ENCODE results near the gene SQOR.

Gene SQOR

DNA sequence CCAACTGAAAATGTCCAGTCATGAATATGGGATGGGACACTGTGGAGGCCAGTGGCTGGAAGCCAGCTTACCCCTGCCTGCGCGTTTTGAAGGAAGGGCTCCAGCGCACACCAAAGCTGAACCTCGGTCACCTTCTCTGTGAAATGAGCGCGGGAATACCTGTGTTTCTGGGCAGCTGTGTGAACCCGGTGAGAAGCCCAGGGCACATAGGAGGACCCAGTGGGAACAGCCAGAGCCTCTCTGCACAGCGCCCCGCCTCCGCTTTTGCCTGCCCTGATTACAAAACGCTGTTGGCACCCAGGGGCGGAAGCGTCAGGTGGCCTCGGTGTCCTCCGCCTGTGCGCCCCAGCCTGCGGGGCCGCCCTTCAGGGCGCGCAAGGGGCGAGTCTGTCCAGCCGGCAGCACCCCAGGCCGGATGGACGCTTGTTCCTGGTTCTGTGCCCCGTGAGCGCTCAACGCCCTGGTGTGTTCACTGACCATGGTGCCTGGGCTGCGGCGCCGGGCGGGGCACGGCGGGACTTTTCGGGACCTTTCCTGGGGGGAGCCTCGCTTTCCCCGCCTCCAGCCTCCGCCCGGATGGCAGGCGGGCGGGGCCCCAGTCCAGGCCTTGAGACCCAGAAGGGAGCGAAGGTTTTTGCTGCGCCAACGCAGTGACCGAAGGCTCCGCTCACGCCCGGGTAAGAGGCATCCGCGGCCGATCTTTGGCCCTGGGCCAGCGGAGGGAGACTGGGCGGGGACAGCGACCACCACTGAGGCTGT lies at the start of gene SQOR:
TSS of gene SQOR (plus strand) at position 598 of the 759 bp plus-strand sequence. CDS start 23,895 bp downstream, outside the sequence.
- peak; percentile 47 for DNase-seq (ENCODE audit: low read depth)

DNA sequence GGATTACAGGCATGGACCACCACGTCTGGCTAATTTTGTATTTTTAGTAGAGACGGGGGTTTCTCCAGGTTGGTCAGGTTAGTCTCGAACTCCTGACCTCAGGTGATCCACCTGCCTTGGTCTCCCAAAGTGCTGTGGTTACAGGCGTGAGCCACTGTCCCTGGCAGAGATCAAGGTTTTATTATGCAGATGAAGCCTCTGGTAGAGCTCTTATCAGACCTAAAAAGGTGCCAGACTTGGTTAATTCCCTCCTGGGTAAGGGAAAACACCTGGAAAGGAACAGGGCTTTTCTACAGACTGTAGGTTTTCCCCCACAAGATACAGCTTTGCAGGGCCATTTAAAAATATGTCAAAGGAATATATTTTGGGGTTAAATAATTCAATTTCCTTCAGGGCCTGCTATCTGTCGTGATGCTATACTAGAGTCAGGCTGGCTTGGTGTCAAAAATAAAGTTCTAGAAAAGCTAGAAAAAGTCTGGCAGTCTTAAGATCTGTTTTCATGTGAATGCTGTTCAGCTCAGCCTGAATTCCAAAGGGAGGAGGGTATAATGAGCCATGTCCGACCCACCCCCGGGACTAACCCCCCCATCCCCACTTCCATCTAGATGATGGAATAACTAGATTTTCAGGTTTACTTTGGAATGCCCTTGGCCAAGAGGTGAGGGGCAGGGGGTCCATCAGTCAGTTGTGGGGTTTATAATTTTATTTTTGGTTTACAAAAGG lies 49.6 kb upstream of the SQOR start:
- no peak for DNase-seq (ENCODE audit: low read depth)

DNA sequence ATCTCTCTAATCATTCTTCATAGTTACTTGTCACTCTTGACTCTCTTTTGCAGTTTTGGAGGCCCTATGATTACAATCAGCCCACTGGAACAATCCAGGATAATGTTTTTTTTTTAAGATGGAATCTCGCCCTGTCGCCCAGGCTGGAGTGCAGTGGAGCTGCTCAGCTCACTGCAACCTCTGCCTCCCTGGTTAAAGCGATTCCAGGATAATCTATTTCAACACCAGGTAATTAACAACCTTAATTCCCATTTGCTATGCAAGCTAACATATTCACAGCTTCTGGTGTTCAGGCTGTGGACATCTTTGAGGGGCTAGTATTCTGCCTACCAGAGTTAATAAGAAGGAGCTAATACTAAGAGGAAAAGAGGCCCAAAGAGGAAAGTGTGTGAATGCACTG lies 48.7 kb upstream of the SQOR start:
- DNase-seq (ENCODE audit: low read depth) = no peak

DNA sequence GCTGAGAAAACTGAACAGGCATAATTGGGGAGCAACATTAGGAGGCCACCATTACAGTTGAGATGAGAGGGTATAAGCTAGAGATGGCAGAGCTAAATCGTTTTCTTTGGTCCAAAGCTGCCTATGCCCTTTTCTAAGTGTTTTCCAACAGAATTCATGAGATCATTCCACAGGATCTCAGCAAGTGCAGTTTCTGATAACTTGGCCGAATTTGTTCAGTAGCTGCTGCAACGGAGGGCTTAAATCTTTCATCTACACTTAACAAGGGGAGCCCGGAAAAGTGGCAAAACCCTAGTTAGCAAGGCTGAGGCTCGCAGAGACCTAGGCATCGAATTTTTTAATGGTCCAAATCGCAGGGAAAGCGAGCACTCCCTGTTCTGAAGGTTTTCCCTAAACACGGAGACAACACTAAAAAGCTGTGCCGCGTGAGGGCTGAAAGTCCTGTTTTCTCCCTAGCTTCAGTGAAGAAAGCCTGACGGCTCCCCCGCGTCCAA lies 48.2 kb upstream of the SQOR start:
- no peak for DNase-seq (ENCODE audit: low read depth)

DNA sequence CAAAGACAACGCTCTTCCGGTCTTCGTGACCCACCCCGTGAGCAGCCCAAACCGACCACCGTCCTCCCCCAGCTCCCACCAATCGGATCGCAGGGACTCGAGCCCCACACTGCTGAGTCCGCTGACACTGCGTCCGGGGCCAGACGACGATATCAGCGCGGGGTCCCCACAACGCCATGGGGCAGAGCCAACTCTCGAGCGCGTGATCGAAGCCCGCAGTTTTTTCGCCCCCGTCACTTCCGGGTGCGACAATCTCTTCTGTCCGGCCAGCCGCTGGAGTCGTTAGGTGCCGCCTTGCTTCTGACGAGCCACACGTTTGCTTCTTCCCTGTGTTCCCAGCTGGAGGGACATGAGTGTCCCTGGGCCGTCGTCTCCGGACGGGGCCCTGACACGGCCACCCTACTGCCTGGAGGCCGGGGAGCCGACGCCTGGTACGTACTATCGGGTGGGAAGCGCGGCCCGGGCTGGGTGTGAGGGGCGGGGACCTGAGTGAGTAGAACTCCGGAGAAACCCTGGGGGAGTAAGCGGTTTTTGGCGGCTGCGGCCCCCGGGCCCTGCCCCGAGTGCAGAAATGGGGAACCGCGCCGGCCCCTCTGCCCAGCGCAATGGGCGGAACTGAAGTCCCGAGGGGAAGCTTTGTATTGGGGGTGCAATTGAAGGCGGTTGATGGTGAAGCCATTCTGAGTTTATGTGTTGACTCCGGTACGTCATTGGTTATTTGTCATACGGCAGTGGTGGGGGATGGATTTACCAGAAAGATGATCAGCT lies 47.5 kb upstream of the SQOR start, which contains the start of gene BLOC1S6:
TSS of gene BLOC1S6 (plus strand) at position 285 of the 768 bp plus-strand sequence. CDS start at position 350, 65 bp downstream.
- DNase-seq (ENCODE audit: low read depth) = peak; percentile 80

DNA sequence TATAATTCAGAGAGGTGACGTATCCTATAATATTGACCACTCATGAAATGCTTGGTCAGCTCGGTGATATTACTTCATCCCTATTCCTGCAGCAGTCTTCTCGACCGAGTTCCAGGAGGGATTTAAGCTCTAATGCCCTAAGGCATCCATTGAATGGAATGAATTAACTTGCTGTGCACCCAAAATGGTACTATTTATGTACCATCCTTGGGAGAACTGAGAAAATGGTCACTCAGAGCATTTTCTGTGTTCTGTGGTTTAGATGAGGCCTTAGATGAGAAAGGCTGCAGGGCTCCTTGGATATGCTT lies 47.0 kb upstream of the SQOR start:
- DNase-seq (ENCODE audit: low read depth) = no peak

DNA sequence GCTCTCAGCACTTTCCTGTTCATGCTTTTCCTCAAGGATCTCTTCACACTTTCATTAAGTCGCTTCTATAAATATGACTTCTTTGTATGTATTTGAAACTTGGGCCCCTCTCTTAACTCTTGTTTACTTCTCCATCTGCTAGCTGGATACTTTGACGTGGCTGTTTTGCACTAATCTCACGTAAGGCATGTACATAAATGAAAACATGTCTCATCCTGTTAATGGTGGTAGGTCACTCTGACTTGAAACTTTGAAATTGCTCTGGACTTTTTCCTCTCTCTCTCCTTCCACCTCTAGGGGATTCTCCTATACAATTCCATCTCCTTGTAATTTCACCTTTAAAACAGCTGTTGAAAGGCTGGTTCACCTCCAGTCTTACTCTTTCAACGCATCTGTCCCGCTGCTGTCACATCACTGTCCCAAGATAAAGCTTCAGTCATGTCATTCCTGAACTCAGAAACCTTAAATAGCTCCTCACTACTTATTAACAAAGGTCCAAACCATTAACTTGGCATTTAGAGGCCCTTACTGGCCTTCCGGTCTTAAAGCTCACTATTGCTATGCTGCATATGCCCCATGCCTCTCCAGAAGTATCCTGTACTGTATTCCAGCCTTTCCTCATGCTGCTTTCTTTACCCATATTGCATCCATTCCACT lies 46.5 kb upstream of the SQOR start:
- no peak for DNase-seq (ENCODE audit: low read depth)

DNA sequence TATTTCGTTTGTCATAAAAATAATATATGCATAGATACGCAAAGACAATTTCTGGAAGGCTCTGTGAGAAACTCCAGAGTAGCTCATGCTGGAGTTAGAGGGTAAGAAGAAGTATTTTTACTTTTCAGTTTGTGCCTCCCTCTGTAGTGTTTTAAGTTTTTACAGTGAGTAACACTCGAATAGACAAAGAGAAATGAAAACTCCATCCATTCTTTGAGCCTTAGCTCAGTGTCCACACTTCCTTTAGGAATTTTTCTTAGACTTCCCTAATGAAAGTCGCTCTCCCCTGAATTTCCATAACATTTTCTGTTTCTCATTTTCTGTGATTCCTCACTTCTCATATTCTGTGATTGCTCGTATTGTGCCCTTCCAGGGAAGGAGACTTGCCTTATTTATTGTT lies 45.6 kb upstream of the SQOR start:
- DNase-seq (ENCODE audit: low read depth) = no peak

DNA sequence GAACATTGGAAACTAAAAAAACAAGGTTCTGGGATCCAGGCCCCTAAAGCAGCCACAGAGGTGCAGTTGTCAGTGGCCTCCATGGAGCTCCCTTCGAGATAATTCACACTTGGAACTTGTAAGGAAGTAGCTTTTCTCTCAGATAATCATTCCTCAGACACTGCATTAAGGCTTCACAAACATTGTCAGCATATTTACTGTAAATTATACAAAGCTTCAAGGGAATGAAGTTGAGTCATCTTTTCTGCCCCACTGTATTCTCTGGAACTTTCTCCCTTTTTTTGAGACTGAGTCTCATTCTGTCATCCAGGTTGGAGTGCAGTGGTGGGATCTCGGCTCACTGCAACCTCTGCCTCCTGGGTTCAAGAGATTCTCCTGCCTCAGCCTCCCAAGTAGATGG lies 40.5 kb upstream of the SQOR start:
- no peak for DNase-seq (ENCODE audit: low read depth)

DNA sequence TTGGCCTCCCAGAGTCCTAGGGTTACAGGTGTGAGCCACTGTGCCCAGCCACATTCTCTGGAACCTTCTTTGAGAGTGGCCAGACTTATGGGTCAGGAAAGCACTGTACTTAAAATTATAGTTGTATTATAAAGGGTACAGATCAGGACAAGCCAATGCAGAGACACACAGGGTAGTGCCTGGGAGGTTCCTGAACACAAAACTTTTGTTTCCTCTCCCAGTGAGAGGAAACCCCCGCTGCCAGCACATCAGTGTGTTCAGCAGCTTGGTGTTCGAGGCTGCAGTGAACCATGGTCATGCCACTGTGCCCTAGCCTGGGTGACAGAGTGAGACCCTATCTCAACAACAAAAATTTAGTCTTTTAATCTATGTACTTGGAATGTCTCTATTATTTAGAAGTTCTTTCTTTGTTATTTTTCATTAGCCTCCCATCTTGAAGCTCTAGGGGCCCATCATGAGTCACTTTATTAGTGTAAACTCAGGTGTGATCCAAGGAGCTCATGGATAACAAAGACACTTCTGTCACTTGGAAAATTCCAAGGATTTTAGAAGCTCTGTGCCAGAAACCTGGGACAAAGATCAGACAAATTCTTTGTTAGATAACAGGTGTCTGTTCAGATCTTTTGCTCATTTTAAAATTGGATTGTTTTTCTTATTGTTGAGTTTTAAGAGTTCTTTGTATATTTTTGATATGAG lies 39.8 kb upstream of the SQOR start:
- DNase-seq (ENCODE audit: low read depth) = no peak

DNA sequence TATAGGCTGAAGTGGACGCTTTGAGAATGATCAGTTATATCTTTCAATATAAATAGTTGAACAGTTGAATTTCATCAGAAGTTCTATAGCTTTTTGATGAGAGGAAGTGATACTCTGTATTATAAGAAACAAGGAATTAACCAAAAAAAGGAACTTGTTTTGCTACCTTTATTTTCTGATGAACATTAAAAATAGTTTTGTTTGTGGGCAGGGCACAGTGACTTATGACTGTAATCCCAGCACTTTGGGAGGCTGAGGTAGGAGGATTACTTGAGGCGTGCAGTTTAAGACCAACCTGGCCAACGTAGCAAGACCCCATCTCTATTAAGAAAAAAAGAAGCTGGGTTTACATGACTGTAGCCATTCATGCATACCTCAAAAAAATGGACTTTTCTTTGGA lies 30.9 kb upstream of the SQOR start:
- DNase-seq (ENCODE audit: low read depth) = no peak

DNA sequence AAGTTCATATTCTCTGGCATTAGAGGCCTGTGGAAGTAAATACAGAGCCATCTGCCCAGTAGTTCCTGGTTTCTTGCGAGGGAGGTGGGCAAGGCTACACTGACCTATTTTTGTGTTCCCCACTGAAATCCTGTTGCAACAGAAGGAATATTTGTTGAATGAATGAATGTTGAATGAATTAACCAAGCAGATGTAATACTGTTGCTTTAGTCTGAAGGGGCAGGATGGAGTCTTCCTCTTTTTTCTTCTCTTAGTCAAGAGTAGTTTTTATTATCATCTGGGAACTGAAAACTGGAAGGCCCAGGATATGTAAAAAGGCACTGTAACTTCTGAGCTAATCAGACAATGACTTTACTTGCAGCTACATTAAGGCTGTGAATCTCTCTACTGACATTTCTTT lies 30.5 kb upstream of the SQOR start:
- DNase-seq (ENCODE audit: low read depth) = no peak

DNA sequence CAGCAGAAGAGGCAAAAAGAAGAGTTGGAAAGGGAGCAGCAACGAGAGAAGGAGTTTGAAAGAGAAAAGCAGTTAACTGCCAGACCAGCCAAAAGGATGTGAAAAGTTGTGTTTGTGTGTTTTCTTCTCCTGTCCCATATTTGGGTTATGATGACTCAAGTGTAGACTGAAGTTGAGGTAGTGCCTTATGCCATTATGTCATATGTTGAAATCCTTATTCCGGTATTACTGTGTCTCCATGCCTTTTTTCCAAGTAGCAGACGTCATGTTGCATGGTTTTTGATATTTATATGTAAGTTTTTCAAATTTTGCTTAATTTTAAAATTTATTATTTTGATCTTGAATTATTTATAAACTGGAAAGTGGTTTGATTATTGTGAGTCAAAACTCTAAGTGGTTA lies 28.4 kb upstream of the SQOR start:
- DNase-seq (ENCODE audit: low read depth) = no peak

DNA sequence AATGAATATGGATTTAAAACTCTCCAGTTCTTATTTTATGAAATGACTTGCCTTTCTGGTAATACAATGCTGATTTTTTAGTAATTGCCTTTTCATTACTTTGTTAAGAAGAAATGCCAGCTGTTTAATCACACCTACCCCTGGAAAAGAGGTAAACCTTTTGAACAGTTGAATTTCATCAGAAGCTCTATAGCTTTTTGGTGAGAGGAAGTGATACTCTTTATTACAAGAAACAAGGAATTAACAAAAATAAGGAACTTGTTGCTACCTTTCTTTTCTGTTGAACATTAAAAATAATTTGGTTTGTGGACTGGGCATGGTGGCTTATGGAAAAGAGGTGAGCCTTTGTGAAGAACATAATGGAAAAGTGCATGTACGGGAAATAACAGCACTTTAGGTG lies 28.0 kb upstream of the SQOR start:
- no peak for DNase-seq (ENCODE audit: low read depth)

DNA sequence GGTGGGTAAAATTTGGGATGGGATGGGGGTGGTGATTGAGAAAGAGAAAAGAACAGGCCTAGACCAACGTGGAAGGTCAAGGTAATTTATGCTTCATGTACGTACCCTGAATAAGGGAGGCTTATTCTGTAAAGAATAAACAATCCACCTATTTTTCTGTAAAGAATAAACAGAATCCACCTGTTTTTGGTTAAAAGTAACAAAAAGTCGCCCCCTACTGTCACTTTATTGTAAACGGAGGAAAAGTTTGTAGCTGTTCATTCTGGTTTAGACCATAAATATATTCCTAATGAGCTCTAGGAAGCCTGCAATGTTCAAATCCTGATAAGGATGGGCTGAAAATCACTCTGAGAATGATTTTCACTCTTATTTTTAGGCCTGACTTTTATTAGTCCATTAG lies 23.5 kb upstream of the SQOR start:
- DNase-seq (ENCODE audit: low read depth) = no peak

DNA sequence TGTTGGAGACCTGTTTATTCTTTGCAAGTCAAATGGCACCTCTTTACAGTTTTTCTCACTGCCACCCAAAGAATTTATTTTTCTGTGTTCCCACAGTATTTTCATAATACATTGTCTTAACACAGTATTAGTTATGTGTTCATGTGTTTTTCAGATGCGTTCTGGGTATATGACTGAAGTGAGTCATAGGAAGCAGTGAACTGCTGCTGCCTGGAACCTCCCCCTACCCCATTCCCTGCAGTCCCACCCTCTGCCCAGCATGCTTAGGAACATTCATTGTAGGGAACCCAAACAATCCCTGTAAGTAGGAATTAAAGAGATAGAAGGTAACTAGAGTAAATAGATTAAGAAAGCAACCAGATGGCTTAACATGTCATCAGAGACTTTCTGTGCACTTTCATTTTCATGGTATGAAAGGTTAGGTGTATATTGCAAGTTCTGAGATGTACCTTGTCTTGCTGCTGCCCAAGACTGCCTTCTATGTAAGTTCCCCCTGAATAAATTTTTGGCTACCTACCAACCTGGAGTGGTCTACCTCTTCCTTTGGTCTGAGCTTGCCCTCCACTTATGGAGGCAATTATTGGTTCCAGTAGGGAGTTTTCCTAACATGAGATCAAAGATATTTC lies 21.9 kb upstream of the SQOR start:
- no peak for DNase-seq (ENCODE audit: low read depth)

DNA sequence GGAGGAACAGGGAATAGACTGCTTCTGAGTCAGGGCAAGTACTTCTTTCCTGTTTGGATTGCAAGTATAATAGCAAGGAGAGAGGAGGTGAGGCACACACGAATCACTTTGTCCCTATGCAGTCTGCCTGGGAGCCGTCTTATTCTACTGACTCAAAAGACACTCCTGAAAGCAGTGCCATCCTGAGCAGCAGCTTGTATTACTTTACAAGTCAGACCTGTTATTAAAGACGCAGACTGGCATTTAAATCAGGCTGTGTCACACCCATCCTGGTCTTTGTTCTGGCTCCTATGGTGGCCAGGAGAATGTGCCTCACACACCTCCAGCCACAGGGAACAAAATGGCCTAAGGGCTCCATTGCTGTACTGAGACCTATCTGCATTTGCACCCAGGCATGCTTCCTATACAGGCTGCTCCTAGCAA lies 17.9 kb upstream of the SQOR start:
- no peak for DNase-seq (ENCODE audit: low read depth)

DNA sequence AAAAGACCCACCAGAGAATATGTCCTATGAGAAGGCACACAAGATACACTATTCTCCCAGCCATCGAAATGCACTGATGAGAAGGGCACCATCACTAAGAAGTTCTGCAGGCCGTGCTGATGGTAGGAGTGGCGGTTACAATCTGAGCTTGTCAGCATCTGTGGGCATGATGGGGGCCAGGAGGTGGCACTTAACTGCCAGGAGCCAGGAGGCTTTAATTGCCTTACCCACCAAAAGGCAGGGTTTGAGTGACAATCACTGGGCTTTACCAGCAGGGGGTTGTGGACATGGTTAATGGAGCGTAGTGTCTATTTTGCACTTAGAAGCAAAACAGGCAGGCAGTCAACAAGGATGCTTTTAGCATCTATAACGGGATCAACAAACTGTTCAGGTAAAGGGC lies 16.0 kb upstream of the SQOR start:
- DNase-seq (ENCODE audit: low read depth) = no peak

DNA sequence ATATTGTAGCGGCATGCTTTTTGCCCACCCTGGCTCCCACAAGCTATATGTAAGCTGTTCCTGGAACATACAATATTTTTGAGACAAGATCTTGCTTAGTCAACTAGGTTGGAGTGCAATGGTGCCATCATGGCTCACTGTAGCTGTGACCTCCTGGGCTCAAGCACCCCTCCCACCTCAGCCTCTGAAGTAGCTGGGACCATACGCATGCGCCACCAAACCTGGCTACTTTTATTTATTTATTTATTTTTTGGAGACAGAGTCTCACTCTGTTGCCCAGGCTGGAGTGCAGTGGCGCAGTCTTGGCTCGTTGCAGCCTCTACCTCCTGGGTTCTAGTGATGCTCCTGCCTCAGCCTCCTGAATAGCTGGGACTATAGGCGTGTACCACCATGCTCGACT lies 6.7 kb upstream of the SQOR start:
- no peak for DNase-seq (ENCODE audit: low read depth)

DNA sequence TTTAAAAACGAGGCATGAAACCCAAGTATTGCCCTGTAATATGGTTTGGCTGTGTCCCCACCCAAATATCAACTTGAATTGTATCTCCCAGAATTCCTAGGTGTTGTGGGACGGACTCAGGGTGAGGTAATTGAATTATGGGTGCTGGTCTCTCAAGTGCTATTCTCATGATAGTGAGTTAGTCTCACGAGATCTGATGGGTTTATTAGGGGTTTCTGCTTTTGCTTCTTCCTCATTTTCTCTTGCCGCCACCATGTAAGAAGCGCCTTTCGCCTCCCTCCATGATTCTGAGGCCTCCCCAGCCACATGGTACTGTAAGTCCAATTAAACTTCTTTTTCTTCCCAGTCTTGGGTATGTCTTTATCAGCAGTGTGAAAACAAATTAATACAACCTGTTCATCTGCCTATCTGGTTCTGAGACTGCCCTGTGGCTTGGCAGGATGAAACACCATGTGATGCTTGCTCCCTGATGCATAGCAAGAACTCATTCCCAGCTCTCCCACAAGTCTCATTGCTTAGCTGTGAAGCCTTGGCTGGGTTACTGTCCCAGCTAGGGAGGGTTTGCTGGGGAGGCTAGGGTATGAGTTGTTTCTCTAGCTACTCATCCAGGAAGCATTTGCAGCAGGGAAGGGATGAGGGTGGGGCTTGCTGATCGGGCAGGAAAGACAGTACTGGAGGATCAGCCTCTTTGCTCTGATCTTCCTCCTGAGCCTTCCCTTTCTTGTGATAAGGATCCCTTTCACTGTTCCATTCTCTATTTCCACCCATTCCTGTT lies 3.7 kb upstream of the SQOR start:
- DNase-seq (ENCODE audit: low read depth) = no peak

All from activated gamma-delta T cell treated with anti-CD3 and anti-CD28 coated beads, Interleukin-2, amount 50 U/mL, for 16 hours (primary cell).